ENCODE data around the gene OR1S2.
"Not testable (repeated sequence)": the region's sequence is repeated elsewhere in the genome, so short reads cannot be mapped to it uniquely, and the experiment has no call there.

Gene OR1S2

GRCh38 chr11:58204042-58204441 is at the start of gene OR1S2:
OR1S2 (minus strand) TSS chr11:58204142; CDS start chr11:58204142, 0 bp downstream.
- ATAC-seq (replicated peaks; ENCODE audit: extremely low read depth, poor library complexity, severe bottlenecking) (no peak), DNase-seq (ENCODE audit: low spot score in 2 of 2) (no peak)
- peaks cover 7% of the 10 kb centered on the region for H3K9me3 Mint-ChIP-seq
- no peaks in the 10 kb centered on the region for H3K36me3 Mint-ChIP-seq (ENCODE audit: insufficient read depth)
- H3K27me3 Mint-ChIP-seq, result peaks cover 37% of the 10 kb centered on the region
- no peak within 1 kb of the TSS for H3K4me3 Mint-ChIP-seq
- no peak within 1 kb of the TSS for H3K27ac Mint-ChIP-seq (ENCODE audit: low read depth)
- H3K4me1 Mint-ChIP-seq, result no peaks in the 10 kb centered on the region

- Mint-ChIP-seq H3K9me3 (peaks cover 7% of the 10 kb centered on the region), H3K4me3 (no peak overlapping the region), H3K27ac (ENCODE audit: low read depth) (no peak overlapping the region), H3K27me3 (peaks cover 43% of the 10 kb centered on the region), H3K36me3 (ENCODE audit: insufficient read depth) (peaks cover 2% of the 10 kb centered on the region), H3K4me1 (no peaks in the 10 kb centered on the region)
- DNase-seq (ENCODE audit: low spot score in 2 of 2) (no peak), ATAC-seq (replicated peaks; ENCODE audit: extremely low read depth, poor library complexity, severe bottlenecking) (no peak)
These were observed 40.0 kb upstream of the OR1S2 start for GRCh38 chr11:58243954-58244353.

DNA sequence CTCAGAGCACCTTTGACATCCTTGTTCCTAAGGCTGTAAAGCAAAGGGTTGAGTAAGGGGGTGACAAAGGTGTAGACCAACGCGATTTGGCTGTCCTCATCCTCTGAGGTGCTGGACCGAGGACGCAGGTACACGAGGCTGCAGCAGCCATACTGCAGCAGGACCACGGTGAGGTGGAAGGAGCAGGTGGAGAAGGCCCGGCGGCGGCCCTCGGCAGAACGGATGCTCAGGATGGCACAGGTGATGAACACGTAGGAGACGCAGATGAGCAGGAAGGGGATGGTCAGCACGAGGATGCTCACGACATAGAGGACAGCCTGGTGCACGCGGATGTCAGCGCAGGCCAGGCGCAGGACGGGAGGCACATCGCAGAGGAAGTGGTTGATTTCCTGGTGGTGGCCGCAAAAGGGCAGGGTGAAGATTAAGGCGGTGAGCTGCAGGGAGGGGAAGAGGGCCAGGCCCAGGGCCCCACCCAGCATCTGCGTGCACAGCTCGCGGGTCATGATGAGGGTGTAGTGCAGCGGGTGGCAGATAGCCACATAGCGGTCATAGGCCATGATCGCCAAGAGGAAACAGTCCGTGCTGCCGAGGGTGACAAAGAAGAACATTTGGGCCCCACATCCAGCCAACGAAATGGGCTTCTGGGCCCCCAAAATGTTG is 24.1 kb upstream of the OR1S2 start:
- no peak overlapping the region for H3K4me3 Mint-ChIP-seq
- no peak for DNase-seq (ENCODE audit: low spot score in 2 of 2)
- H3K4me1 Mint-ChIP-seq, result no peaks in the 10 kb centered on the region
- no peak for ATAC-seq (replicated peaks; ENCODE audit: extremely low read depth, poor library complexity, severe bottlenecking)
- peaks cover 46% of the 10 kb centered on the region for H3K27me3 Mint-ChIP-seq
- H3K36me3 Mint-ChIP-seq (ENCODE audit: insufficient read depth), result no peaks in the 10 kb centered on the region
- no peak overlapping the region for H3K27ac Mint-ChIP-seq (ENCODE audit: low read depth)
- peaks cover 9% of the 10 kb centered on the region for H3K9me3 Mint-ChIP-seq

DNA sequence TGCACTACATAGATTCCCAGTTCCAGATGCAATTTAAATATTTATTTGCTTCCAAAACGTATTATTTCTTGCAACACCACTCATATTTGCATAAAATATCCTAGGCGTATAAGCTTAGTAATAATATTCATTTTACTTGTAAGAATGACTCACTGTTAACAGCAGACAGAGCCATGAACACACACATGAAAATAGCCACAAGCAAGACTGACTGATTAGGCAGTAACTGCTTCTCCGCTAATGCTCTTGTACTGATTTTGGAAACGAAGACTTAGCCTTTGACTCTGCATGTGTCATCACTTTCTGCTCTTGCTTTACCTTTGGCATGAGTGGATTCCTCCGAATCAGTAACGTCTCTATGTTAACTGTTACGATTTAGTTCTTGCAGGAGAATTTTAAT is 18.8 kb upstream of the OR1S2 start:
- no peak for ATAC-seq (replicated peaks; ENCODE audit: extremely low read depth, poor library complexity, severe bottlenecking)
- no peaks in the 10 kb centered on the region for H3K36me3 Mint-ChIP-seq (ENCODE audit: insufficient read depth)
- no peaks in the 10 kb centered on the region for H3K4me1 Mint-ChIP-seq
- peaks cover under 1% of the 10 kb centered on the region for H3K9me3 Mint-ChIP-seq
- no peak overlapping the region for H3K27ac Mint-ChIP-seq (ENCODE audit: low read depth)
- peaks cover 30% of the 10 kb centered on the region for H3K27me3 Mint-ChIP-seq
- H3K4me3 Mint-ChIP-seq, result no peak overlapping the region
- DNase-seq (ENCODE audit: low spot score in 2 of 2), result no peak

DNA sequence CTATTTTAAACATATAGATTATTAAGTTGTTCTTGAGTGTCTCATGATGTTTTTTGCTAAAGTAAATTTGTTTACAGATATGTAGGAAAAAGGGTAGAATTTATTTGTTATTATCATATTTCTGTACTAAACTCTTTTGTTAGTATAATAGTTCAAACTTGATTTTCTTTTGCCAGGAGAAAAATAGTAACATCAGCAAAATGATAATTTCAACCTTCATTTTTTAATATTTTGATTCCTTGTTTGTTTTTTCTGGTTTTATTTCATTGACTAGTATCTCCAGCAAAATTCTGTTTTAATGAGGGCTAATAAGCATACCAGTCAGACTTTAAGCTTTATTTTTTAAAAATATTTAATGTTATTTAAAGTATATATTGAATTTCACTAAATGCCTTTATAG is 12.5 kb upstream of the OR1S2 start:
- DNase-seq (ENCODE audit: low spot score in 2 of 2), result no peak
- Mint-ChIP-seq H3K4me1 (no peaks in the 10 kb centered on the region), H3K27me3 (peaks cover 27% of the 10 kb centered on the region), H3K9me3 (peaks cover 10% of the 10 kb centered on the region), H3K36me3 (ENCODE audit: insufficient read depth) (no peaks in the 10 kb centered on the region), H3K27ac (ENCODE audit: low read depth) (no peak overlapping the region), H3K4me3 (no peak overlapping the region)
- no peak for ATAC-seq (replicated peaks; ENCODE audit: extremely low read depth, poor library complexity, severe bottlenecking)

DNA sequence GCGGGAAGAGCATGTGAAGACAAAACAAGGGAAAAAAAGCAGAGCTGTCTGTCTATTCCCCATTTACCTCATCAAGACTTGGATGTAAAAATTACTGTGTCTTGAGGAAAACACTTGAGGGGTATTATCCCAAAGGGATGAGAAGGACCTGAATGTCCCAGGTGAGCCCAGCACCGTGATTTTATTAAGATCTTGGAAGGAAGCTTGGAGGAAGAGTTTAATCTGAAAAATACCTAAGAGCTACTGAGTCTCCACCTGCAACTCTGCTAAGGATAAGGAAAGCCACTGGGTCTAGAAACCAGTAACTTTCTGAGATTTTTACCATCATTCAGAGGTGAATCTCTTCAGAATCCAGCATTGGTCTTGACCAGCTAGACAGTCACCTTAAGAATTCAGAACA is 8.5 kb upstream of the OR1S2 start, which contains the start of gene OR1S1:
Gene OR1S1, plus strand, starts transcription at position 301 of the 400 bp plus-strand sequence.
- not testable (repeated sequence) for H3K36me3 Mint-ChIP-seq (ENCODE audit: insufficient read depth); DNase-seq (ENCODE audit: low spot score in 2 of 2); H3K4me3 Mint-ChIP-seq; H3K9me3 Mint-ChIP-seq; ATAC-seq (replicated peaks; ENCODE audit: extremely low read depth, poor library complexity, severe bottlenecking); H3K4me1 Mint-ChIP-seq; H3K27ac Mint-ChIP-seq (ENCODE audit: low read depth)
- H3K27me3 Mint-ChIP-seq, result peaks cover 37% of the 10 kb centered on the region

DNA sequence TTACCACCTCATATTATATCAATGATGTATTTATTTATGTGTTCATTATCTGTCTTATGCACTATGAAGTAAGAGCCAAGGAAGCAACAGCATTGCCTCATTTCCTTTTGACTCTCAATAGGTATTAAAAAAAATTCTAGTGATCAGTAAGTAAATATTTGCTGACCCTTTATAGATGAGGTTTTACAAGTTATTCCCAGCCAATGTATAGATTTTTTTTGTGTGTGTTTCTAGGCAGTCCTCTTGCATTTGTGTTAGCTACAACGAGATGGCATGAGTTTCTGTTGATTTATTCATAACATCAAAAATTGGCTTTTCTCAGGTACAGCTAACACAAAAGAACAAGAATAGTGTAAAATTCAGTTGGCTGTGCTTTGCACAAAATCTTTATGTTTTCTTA is 4.7 kb downstream of the OR1S2 start:
- peaks cover 7% of the 10 kb centered on the region for H3K9me3 Mint-ChIP-seq
- no peak for DNase-seq (ENCODE audit: low spot score in 2 of 2)
- no peaks in the 10 kb centered on the region for H3K36me3 Mint-ChIP-seq (ENCODE audit: insufficient read depth)
- H3K27ac Mint-ChIP-seq (ENCODE audit: low read depth), result no peak overlapping the region
- H3K4me1 Mint-ChIP-seq, result no peaks in the 10 kb centered on the region
- H3K27me3 Mint-ChIP-seq, result peaks cover 26% of the 10 kb centered on the region
- no peak overlapping the region for H3K4me3 Mint-ChIP-seq
- no peak for ATAC-seq (replicated peaks; ENCODE audit: extremely low read depth, poor library complexity, severe bottlenecking)

DNA sequence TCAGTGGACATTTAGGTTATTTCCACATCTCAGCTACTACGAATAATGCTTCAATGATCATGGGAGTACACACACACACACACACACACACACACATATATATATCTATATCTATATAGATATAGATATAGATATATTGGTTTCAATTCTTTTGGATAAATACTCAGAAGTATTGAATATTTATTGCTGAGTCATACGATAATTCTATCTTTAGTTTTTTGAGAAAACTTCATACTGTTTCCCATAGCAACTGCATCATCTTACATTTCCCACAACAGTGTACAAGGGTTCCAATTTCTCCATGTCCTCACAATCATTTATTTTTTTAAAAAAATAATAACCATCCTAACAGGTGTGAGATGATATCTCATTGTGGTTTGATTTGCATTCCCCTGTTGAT is 8.0 kb downstream of the OR1S2 start:
- H3K27me3 Mint-ChIP-seq, result peaks cover 6% of the 10 kb centered on the region

DNA sequence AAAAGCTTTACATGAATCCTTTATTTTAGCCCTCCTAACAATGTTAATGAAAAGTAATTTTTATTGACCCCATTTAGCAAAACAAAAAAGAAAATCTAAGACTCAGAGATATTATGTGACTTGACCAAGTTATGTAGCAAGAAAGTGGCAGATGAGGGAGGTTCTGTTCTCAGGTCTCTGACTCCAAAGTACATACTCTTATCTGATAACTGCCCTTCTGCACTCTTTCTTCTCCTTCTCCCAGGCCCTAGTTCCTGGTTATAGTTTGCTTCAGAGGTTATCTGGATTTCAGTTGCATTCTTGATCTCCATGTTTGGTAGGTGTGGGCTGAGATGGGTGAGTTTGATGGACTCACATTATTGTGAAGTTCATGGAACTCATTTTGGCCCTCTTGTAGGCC is 10.6 kb downstream of the OR1S2 start:
- H3K27me3 Mint-ChIP-seq, result peaks cover 13% of the 10 kb centered on the region
- DNase-seq (ENCODE audit: low spot score in 2 of 2) (no peak), ATAC-seq (replicated peaks; ENCODE audit: extremely low read depth, poor library complexity, severe bottlenecking) (no peak)
- H3K4me3 Mint-ChIP-seq, result no peak overlapping the region
- H3K36me3 Mint-ChIP-seq (ENCODE audit: insufficient read depth), result no peaks in the 10 kb centered on the region
- H3K27ac Mint-ChIP-seq (ENCODE audit: low read depth), result no peak overlapping the region
- H3K9me3 Mint-ChIP-seq, result no peaks in the 10 kb centered on the region
- H3K4me1 Mint-ChIP-seq, result no peaks in the 10 kb centered on the region

More for the DNA sequence above, 8.0 kb downstream of the OR1S2 start:
- H3K4me3 Mint-ChIP-seq, result no peak overlapping the region
- H3K27ac Mint-ChIP-seq (ENCODE audit: low read depth), result no peak overlapping the region
- no peak for ATAC-seq (replicated peaks; ENCODE audit: extremely low read depth, poor library complexity, severe bottlenecking)
- no peaks in the 10 kb centered on the region for H3K9me3 Mint-ChIP-seq
- no peaks in the 10 kb centered on the region for H3K36me3 Mint-ChIP-seq (ENCODE audit: insufficient read depth)
- H3K4me1 Mint-ChIP-seq, result no peaks in the 10 kb centered on the region
- no peak for DNase-seq (ENCODE audit: low spot score in 2 of 2)

- DNase-seq (ENCODE audit: low spot score in 2 of 2), result no peak
- H3K4me1 Mint-ChIP-seq, result no peaks in the 10 kb centered on the region
- H3K9me3 Mint-ChIP-seq, result no peaks in the 10 kb centered on the region
- no peak for ATAC-seq (replicated peaks; ENCODE audit: extremely low read depth, poor library complexity, severe bottlenecking)
- H3K27me3 Mint-ChIP-seq, result peaks cover 13% of the 10 kb centered on the region
- H3K27ac Mint-ChIP-seq (ENCODE audit: low read depth), result no peak overlapping the region
- H3K36me3 Mint-ChIP-seq (ENCODE audit: insufficient read depth), result no peaks in the 10 kb centered on the region
- no peak overlapping the region for H3K4me3 Mint-ChIP-seq
These were observed 11.7 kb downstream of the OR1S2 start for GRCh38 chr11:58192229-58192628.

GRCh38 chr11:58188770-58189169 is 15.2 kb downstream of the OR1S2 start, which contains the start of gene OR9Q2:
OR9Q2 (plus strand) TSS chr11:58189070; CDS start chr11:58190491, 1,421 bp downstream.
- H3K4me3 Mint-ChIP-seq, result no peak within 1 kb of the TSS

GRCh38 chr11:58186938-58187337 is 17.0 kb downstream of the OR1S2 start:
- Mint-ChIP-seq H3K27me3 (peaks cover 13% of the 10 kb centered on the region), H3K9me3 (no peaks in the 10 kb centered on the region), H3K27ac (ENCODE audit: low read depth) (no peak overlapping the region), H3K4me3 (no peak overlapping the region), H3K4me1 (no peaks in the 10 kb centered on the region), H3K36me3 (ENCODE audit: insufficient read depth) (no peaks in the 10 kb centered on the region)
- DNase-seq (ENCODE audit: low spot score in 2 of 2) (no peak), ATAC-seq (replicated peaks; ENCODE audit: extremely low read depth, poor library complexity, severe bottlenecking) (no peak)

More at GRCh38 chr11:58188770-58189169, 15.2 kb downstream of the OR1S2 start, which contains the start of gene OR9Q2:
- no peak for DNase-seq (ENCODE audit: low spot score in 2 of 2)
- no peaks in the 10 kb centered on the region for H3K36me3 Mint-ChIP-seq (ENCODE audit: insufficient read depth)
- no peak for ATAC-seq (replicated peaks; ENCODE audit: extremely low read depth, poor library complexity, severe bottlenecking)
- no peaks in the 10 kb centered on the region for H3K4me1 Mint-ChIP-seq
- no peaks in the 10 kb centered on the region for H3K9me3 Mint-ChIP-seq
- no peak within 1 kb of the TSS for H3K27ac Mint-ChIP-seq (ENCODE audit: low read depth)
- H3K27me3 Mint-ChIP-seq, result peaks cover 13% of the 10 kb centered on the region

GRCh38 chr11:58179648-58180047 is 24.3 kb downstream of the OR1S2 start:
- DNase-seq (ENCODE audit: low spot score in 2 of 2) (no peak), ATAC-seq (replicated peaks; ENCODE audit: extremely low read depth, poor library complexity, severe bottlenecking) (no peak)
- no peak overlapping the region for H3K4me3 Mint-ChIP-seq
- H3K36me3 Mint-ChIP-seq (ENCODE audit: insufficient read depth), result peaks cover 1% of the 10 kb centered on the region
- H3K4me1 Mint-ChIP-seq, result no peaks in the 10 kb centered on the region
- H3K9me3 Mint-ChIP-seq, result no peaks in the 10 kb centered on the region
- H3K27ac Mint-ChIP-seq (ENCODE audit: low read depth), result no peak overlapping the region
- H3K27me3 Mint-ChIP-seq, result peaks cover 39% of the 10 kb centered on the region

All from central memory CD8-positive, alpha-beta T cell (primary cell).